Coronary artery (tissue), 2 donors: ENCODE results near the gene ATP2A3.

Source experiments
- DNase-seq: peaks from one replicate; pipeline ENCODE4 v3.0.0-alpha.2; 2017; ENCODE audit warnings: low spot score
- H3K27ac ChIP-seq, 2 donors: fragments of 200-600 bp; sonication (generic); one replicate each; pipeline ENCODE4 v1.5.1; 2016 to 2019
- H3K4me3 ChIP-seq: fragments of 200-600 bp; sonication (generic); 2 replicates; pipeline ENCODE4 v1.5.1; 2016; ENCODE audit warnings: mild to moderate bottlenecking, moderate library complexity
- CTCF ChIP-seq: fragments of 200-600 bp; sonication (generic); IDR thresholded peaks from one replicate; pipeline ENCODE4 v1.5.1; 2019; ENCODE audit warnings: antibody characterized with exemption

Gene ATP2A3

GRCh38 chr17:3954976-3955672 is 9.1 kb downstream of the ATP2A3 start:
- DNase-seq = no peak
- Histone ChIP-seq H3K4me3 (no peak overlapping the region), H3K27ac (peak overlapping the region in 1 of 2 donors; percentile 22)
- TF ChIP-seq CTCF = no peak

GRCh38 chr17:3954086-3954485 is 10.2 kb downstream of the ATP2A3 start:
- no peak overlapping the region for H3K4me3 ChIP-seq
- no peak for TF ChIP-seq CTCF
- no peak overlapping the region for H3K27ac ChIP-seq
- DNase-seq = no peak

- TF ChIP-seq CTCF = no peak
- no peak overlapping the region for H3K27ac ChIP-seq
- H3K4me3 ChIP-seq = no peak overlapping the region
- DNase-seq = no peak
These were observed 10.7 kb downstream of the ATP2A3 start for GRCh38 chr17:3953542-3953941.

GRCh38 chr17:3952186-3952585 is 12.1 kb downstream of the ATP2A3 start:
- Histone ChIP-seq H3K27ac (no peak overlapping the region), H3K4me3 (no peak overlapping the region)
- TF ChIP-seq CTCF = no peak
- DNase-seq = no peak

GRCh38 chr17:3951420-3951819 is 12.8 kb downstream of the ATP2A3 start:
- H3K4me3 ChIP-seq = no peak overlapping the region
- no peak for DNase-seq
- no peak overlapping the region for H3K27ac ChIP-seq
- TF ChIP-seq CTCF = no peak

- no peak overlapping the region for H3K4me3 ChIP-seq
- TF ChIP-seq CTCF = no peak
- no peak for DNase-seq
- no peak overlapping the region for H3K27ac ChIP-seq
These were observed 13.2 kb downstream of the ATP2A3 start for GRCh38 chr17:3951003-3951402.

- TF ChIP-seq CTCF = no peak
- H3K4me3 ChIP-seq = no peak overlapping the region
- no peak overlapping the region for H3K27ac ChIP-seq
- DNase-seq = no peak
These were observed 13.7 kb downstream of the ATP2A3 start for GRCh38 chr17:3950584-3950983.
